H9 (cell line): ENCODE results near the gene UBAC2. TPM values are rescaled to one million over a fixed set of nuclear protein-coding genes. Genes with fewer than 3 reads are reported as not detected.

Source experiments
- DNase-seq: peaks from one replicate; pipeline ENCODE4 v3.0.0-alpha.2; 2017
- H2AFZ ChIP-seq: one replicate; pipeline ENCODE4 v1.6.1; 2013; ENCODE audit warnings: mild to moderate bottlenecking, low read length, control low read depth, moderate library complexity
- H2AK5ac ChIP-seq: 2 replicates; pipeline ENCODE4 v1.6.1; 2013; ENCODE audit warnings: low read length, control low read depth, mixed read lengths; ENCODE audit not compliant: insufficient read length
- H2BK120ac ChIP-seq: one replicate; pipeline ENCODE4 v1.6.1; 2013; ENCODE audit warnings: low read depth, mild to moderate bottlenecking, low read length, control low read depth, inconsistent platforms; ENCODE audit not compliant: poor library complexity, severe bottlenecking
- H2BK12ac ChIP-seq: 2 replicates; pipeline ENCODE4 v1.6.1; 2013; ENCODE audit warnings: low read length, control low read depth, mixed read lengths, low read depth; ENCODE audit not compliant: insufficient read length
- H2BK15ac ChIP-seq: 2 replicates; pipeline ENCODE4 v1.6.1; 2013; ENCODE audit warnings: low read depth, low read length, control low read depth
- H2BK20ac ChIP-seq: one replicate; pipeline ENCODE4 v1.6.1; 2013; ENCODE audit warnings: low read depth, mild to moderate bottlenecking, low read length, control low read depth, inconsistent platforms; ENCODE audit not compliant: poor library complexity, severe bottlenecking
- H2BK5ac ChIP-seq: 2 replicates; pipeline ENCODE4 v1.6.1; 2013; ENCODE audit warnings: low read length, control low read depth, mixed read lengths; ENCODE audit not compliant: insufficient read length
- H3K14ac ChIP-seq: 2 replicates; pipeline ENCODE4 v1.6.1; 2013; ENCODE audit warnings: low read length, control low read depth; ENCODE audit not compliant: insufficient read depth
- H3K18ac ChIP-seq: 2 replicates; pipeline ENCODE4 v1.6.1; 2013; ENCODE audit warnings: low read depth, mild to moderate bottlenecking, mixed read lengths, low read length, control low read depth; ENCODE audit not compliant: insufficient read length
- H3K23ac ChIP-seq: 2 replicates; pipeline ENCODE4 v1.6.1; 2013; ENCODE audit warnings: low read length, control low read depth, mixed read lengths, low read depth; ENCODE audit not compliant: insufficient read length
- H3K23me2 ChIP-seq: 2 replicates; pipeline ENCODE4 v1.6.1; 2013; ENCODE audit warnings: low read depth, mild to moderate bottlenecking, mixed read lengths, low read length, control low read depth; ENCODE audit not compliant: insufficient read length, poor library complexity, severe bottlenecking
- H3K27ac ChIP-seq: 2 replicates; pipeline ENCODE4 v1.5.1; 2013; ENCODE audit warnings: low read length, control low read depth, mixed read lengths, low read depth; ENCODE audit not compliant: insufficient read length
- H3K27me3 ChIP-seq: 2 replicates; pipeline ENCODE4 v1.6.1; 2013; ENCODE audit warnings: low read length, control low read depth, inconsistent platforms; ENCODE audit not compliant: insufficient read depth
- H3K4ac ChIP-seq: 2 replicates; pipeline ENCODE4 v1.6.1; 2013; ENCODE audit warnings: low read depth, mild to moderate bottlenecking, control low read depth, inconsistent platforms, low read length, moderate library complexity
- H3K4me1 ChIP-seq: 2 replicates; pipeline ENCODE4 v1.6.1; 2013; ENCODE audit warnings: low read length, control low read depth, inconsistent platforms; ENCODE audit not compliant: insufficient read depth
- H3K4me2 ChIP-seq: 2 replicates; pipeline ENCODE4 v1.6.1; 2013; ENCODE audit warnings: low read length, control low read depth, mixed read lengths; ENCODE audit not compliant: insufficient read length, insufficient read depth
- H3K56ac ChIP-seq: 2 replicates; pipeline ENCODE4 v1.6.1; 2013; ENCODE audit warnings: low read depth, mild to moderate bottlenecking, mixed read lengths, low read length, control low read depth; ENCODE audit not compliant: insufficient read length
- H3K79me1 ChIP-seq: 2 replicates; pipeline ENCODE4 v1.6.1; 2013; ENCODE audit warnings: low read depth, mild to moderate bottlenecking, moderate library complexity, low read length, control low read depth, inconsistent platforms; ENCODE audit not compliant: insufficient read depth, poor library complexity, severe bottlenecking
- H3K79me2 ChIP-seq: 2 replicates; pipeline ENCODE4 v1.6.1; 2013; ENCODE audit warnings: low read length, control low read depth, inconsistent platforms; ENCODE audit not compliant: insufficient read depth
- H3K9ac ChIP-seq: 2 replicates; pipeline ENCODE4 v1.6.1; 2013; ENCODE audit warnings: low read length, control low read depth, mixed read lengths; ENCODE audit not compliant: insufficient read length; ENCODE audit errors: extremely low read depth
- H3K9me3 ChIP-seq: one replicate; pipeline ENCODE4 v1.6.1; 2013; ENCODE audit warnings: low read depth, low read length, inconsistent platforms; ENCODE audit not compliant: control insufficient read depth
- H3T11ph ChIP-seq: one replicate; pipeline ENCODE4 v1.6.1; 2013; ENCODE audit warnings: mild to moderate bottlenecking, low read length, control low read depth, inconsistent platforms
- H4K20me1 ChIP-seq: one replicate; pipeline ENCODE4 v1.6.1; 2013; ENCODE audit not compliant: control insufficient read depth, insufficient read length, insufficient read depth
- H4K5ac ChIP-seq: 2 replicates; pipeline ENCODE4 v1.6.1; 2013; ENCODE audit warnings: low read depth, mild to moderate bottlenecking, mixed read lengths, low read length, control low read depth; ENCODE audit not compliant: insufficient read length
- H4K8ac ChIP-seq: replicated peaks from 2 replicates; pipeline ENCODE4 v1.6.1; 2013; ENCODE audit warnings: low read length, control low read depth, mixed read lengths, low read depth; ENCODE audit not compliant: insufficient read length
- H4K91ac ChIP-seq: 2 replicates; pipeline ENCODE4 v1.6.1; 2013; ENCODE audit warnings: low read depth, mild to moderate bottlenecking, moderate library complexity, mixed read lengths, low read length, control low read depth; ENCODE audit not compliant: insufficient read length
- H3K27ac Mint-ChIP-seq, 3 experiments: 2 replicates in 2 of 3; 3 replicates in 1 of 3; pipeline ENCODE4 v1.8.0; 2020 to 2021; ENCODE audit warnings: mixed read lengths in 3 of 3, mild to moderate bottlenecking in 1 of 3, moderate library complexity in 1 of 3
- H3K27me3 Mint-ChIP-seq: 2 replicates; pipeline ENCODE4 v1.8.0; 2021; ENCODE audit warnings: low read depth, mild to moderate bottlenecking, moderate library complexity, mixed read lengths
- H3K36me3 Mint-ChIP-seq, 3 experiments: 2 replicates in 2 of 3; 3 replicates in 1 of 3; pipeline ENCODE4 v1.8.0; 2020 to 2021; ENCODE audit warnings: low read depth in 3 of 3, mixed read lengths in 3 of 3; ENCODE audit not compliant: insufficient read depth in 1 of 3
- H3K4me1 Mint-ChIP-seq, 2 experiments: 2 replicates each; pipeline ENCODE4 v1.8.0; 2020; ENCODE audit warnings: mixed read lengths in 2 of 2
- H3K4me3 Mint-ChIP-seq, 2 experiments: 2 replicates in 1 of 2; 3 replicates in 1 of 2; pipeline ENCODE4 v1.8.0; 2020 to 2021; ENCODE audit warnings: mild to moderate bottlenecking in 2 of 2, mixed read lengths in 2 of 2, moderate library complexity in 1 of 2
- H3K9me3 Mint-ChIP-seq, 2 experiments: 2 replicates in 1 of 2; 3 replicates in 1 of 2; pipeline ENCODE4 v1.8.0; 2020; ENCODE audit warnings: mild to moderate bottlenecking in 2 of 2, mixed read lengths in 2 of 2, moderate library complexity in 1 of 2
- CTCF ChIP-seq: fragments of 200-600 bp; sonication (generic); conservative IDR thresholded peaks from 3 replicates; pipeline ENCODE4 v1.8.0; 2021; ENCODE audit warnings: antibody characterized with exemption, mild to moderate bottlenecking
- WGBS: extraction: QIAGEN DNeasy Blood & Tissue Kit; methylation state at CpG from one replicate; pipeline ENCODE4 v1.1.7; 2013; ENCODE audit warnings: missing lambda C conversion rate, low lambda C conversion rate, mixed read lengths; ENCODE audit not compliant: insufficient read length; ENCODE audit errors: extremely low coverage; 5-methylcytosine and 5-hydroxymethylcytosine counted together
- total RNA-seq: library from RNA; stranded (reverse); gene quantifications from 2 replicates; pipeline ENCODE4 v1.2.1, GENCODE V29; 2021

Gene UBAC2
- total RNA-seq, 1 experiment from 2014 or later, result 52.3 TPM

- Mint-ChIP-seq H3K27me3 (no peaks in the 10 kb centered on the region), H3K9me3 (no peaks in the 10 kb centered on the region), H3K4me1 (peaks cover 26 to 32% of the 10 kb centered on the region in 2 experiments), H3K27ac (no peak overlapping the region), H3K36me3 (peaks cover 4 to 9% (median 7%) of the 10 kb centered on the region in 3 experiments; a peak in 6 of 7 replicates), H3K4me3 (no peak overlapping the region)
- H4K8ac ChIP-seq, result no peak overlapping the region
- no peak overlapping the region for H2BK12ac ChIP-seq
- H3K56ac ChIP-seq, result no peak overlapping the region
- TF ChIP-seq CTCF, result no peak
- no peaks in the 10 kb centered on the region for H4K20me1 ChIP-seq
- H2AFZ ChIP-seq, result no peak overlapping the region
- H2BK20ac ChIP-seq, result no peak overlapping the region
- H3K27me3 ChIP-seq, result peaks cover 3% of the 10 kb centered on the region; the same call in 1 of the 2 replicates
- no peak overlapping the region for H3K4ac ChIP-seq
- no peak for DNase-seq
- H3K23ac ChIP-seq, result no peak overlapping the region
- H2AK5ac ChIP-seq, result no peak overlapping the region
- no peak overlapping the region for H4K5ac ChIP-seq
- no peak overlapping the region for H3K9ac ChIP-seq
- H3K14ac ChIP-seq, result no peak overlapping the region
- H2BK5ac ChIP-seq, result no peak overlapping the region
- H2BK15ac ChIP-seq, result no peak overlapping the region
- peaks cover 2% of the 10 kb centered on the region; the same call in 1 of the 2 replicates for H3K79me2 ChIP-seq
- no peak overlapping the region for H3T11ph ChIP-seq
- no peaks in the 10 kb centered on the region; the same call in 1 of the 2 replicates for H3K4me1 ChIP-seq
- no peak overlapping the region for H2BK120ac ChIP-seq
- H3K79me1 ChIP-seq, result no peaks in the 10 kb centered on the region
- no peaks in the 10 kb centered on the region for H3K9me3 ChIP-seq
- no CpG with 5 or more reads among the region's 1 CpG for WGBS
- H4K91ac ChIP-seq, result no peak overlapping the region
- no peak overlapping the region for H3K27ac ChIP-seq
- no peak overlapping the region for H3K4me2 ChIP-seq
- no peak overlapping the region for H3K18ac ChIP-seq
- H3K23me2 ChIP-seq, result no peaks in the 10 kb centered on the region
Observed at GRCh38 chr13:99313941-99314340, 113.3 kb downstream of the UBAC2 start.
